ENCODE data around the gene C1QTNF8. TPM values are rescaled to one million over a fixed set of nuclear protein-coding genes. Genes with fewer than 3 reads are reported as not detected.

The C1QTNF8 gene
- total and polyA plus RNA-seq, 4 donors = not detected

GRCh38 chr16:1081734-1082265, 14.2 kb downstream of the C1QTNF8 start:
- Histone ChIP-seq H3K9ac (ENCODE audit: low read depth in 1 of 2, low read length in 2 of 2) (no peak overlapping the region), H3K36me3 (ENCODE audit: control insufficient read depth in 4 of 4, insufficient read depth in 3 of 4, low read depth in 1 of 4, low read length in 3 of 4) (no peaks in the 10 kb centered on the region), H3K4me1 (ENCODE audit: control insufficient read depth in 4 of 4, insufficient read depth in 4 of 4, low read length in 3 of 4) (peaks cover 22 to 46% (median 32%) of the 10 kb centered on the region in 4 donors), H3K27me3 (ENCODE audit: control insufficient read depth in 4 of 4, insufficient read depth in 4 of 4, low read length in 3 of 4) (peaks cover 0 to 6% (median 3%) of the 10 kb centered on the region in 4 donors), H3K4me3 (ENCODE audit: low read depth in 1 of 3, low read length in 3 of 3) (no peak overlapping the region), H3K27ac (ENCODE audit: low read depth in 1 of 2, low read length in 2 of 2) (no peak overlapping the region), H3K9me3 (ENCODE audit: control insufficient read depth in 4 of 4, low read length in 3 of 4) (peaks cover 7 to 19% (median 12%) of the 10 kb centered on the region in 4 donors)
- WGBS = 38% methylated on average over 22 of the region's 22 CpGs
- no peak for DNase-seq (ENCODE audit: low spot score)
- TF ChIP-seq RAD21 (IDR thresholded peaks at IDR 0.05) = no peak
- TF ChIP-seq TAF1 (conservative IDR thresholded peaks at IDR 0.05) = no peak
- TF ChIP-seq SP1 (IDR thresholded peaks at IDR 0.05) = no peak
- TF ChIP-seq HNF4A (conservative IDR thresholded peaks at IDR 0.05) = no peak
- no peak for TF ChIP-seq MAX (IDR thresholded peaks at IDR 0.05)
- no peak for TF ChIP-seq EGR1 (IDR thresholded peaks at IDR 0.05; ENCODE audit: low read depth in 2 of 2)
- TF ChIP-seq, protein P1, sequence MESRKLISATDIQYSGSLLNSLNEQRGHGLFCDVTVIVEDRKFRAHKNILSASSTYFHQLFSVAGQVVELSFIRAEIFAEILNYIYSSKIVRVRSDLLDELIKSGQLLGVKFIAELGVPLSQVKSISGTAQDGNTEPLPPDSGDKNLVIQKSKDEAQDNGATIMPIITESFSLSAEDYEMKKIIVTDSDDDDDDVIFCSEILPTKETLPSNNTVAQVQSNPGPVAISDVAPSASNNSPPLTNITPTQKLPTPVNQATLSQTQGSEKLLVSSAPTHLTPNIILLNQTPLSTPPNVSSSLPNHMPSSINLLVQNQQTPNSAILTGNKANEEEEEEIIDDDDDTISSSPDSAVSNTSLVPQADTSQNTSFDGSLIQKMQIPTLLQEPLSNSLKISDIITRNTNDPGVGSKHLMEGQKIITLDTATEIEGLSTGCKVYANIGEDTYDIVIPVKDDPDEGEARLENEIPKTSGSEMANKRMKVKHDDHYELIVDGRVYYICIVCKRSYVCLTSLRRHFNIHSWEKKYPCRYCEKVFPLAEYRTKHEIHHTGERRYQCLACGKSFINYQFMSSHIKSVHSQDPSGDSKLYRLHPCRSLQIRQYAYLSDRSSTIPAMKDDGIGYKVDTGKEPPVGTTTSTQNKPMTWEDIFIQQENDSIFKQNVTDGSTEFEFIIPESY (IDR thresholded peaks at IDR 0.05) = no peak
- TF ChIP-seq NR2F2 (IDR thresholded peaks at IDR 0.05) = no peak
- no peak for TF ChIP-seq FOXA1 (IDR thresholded peaks at IDR 0.05)
- no peak for TF ChIP-seq GABPA (IDR thresholded peaks at IDR 0.05 in 1 of 2, conservative IDR thresholded peaks at IDR 0.05 in 1 of 2)
- TF ChIP-seq RXRA (IDR thresholded peaks at IDR 0.05) = no peak
- no peak for TF ChIP-seq JUND (IDR thresholded peaks at IDR 0.05)
- no peak for TF ChIP-seq CTCF (IDR thresholded peaks at IDR 0.05; ENCODE audit: low read depth, low read length, missing input control)
- no peak for TF ChIP-seq HNF4G (IDR thresholded peaks at IDR 0.05)
- TF ChIP-seq YY1 (IDR thresholded peaks at IDR 0.05) = no peak
- TF ChIP-seq FOXA2 (IDR thresholded peaks at IDR 0.05) = no peak
- TF ChIP-seq REST (IDR thresholded peaks at IDR 0.05) = no peak

All from liver (tissue), 9 donors.